Body of pancreas (tissue), 4 donors: Measurements from ENCODE around the gene BAHCC1.

Experiments used
- CTCF ChIP-seq, 7 experiments: fragments of 450-650 bp in 4 of 7; fragments of 200-600 bp in 3 of 7; sonication (generic) in 3 of 7; IDR thresholded peaks; one replicate each; pipeline ENCODE4 v1.5.1; 2016 to 2019; ENCODE audit warnings: antibody characterized with exemption in 7 of 7
- POLR2A ChIP-seq, 3 donors: fragments of 450-650 bp; IDR thresholded peaks; one replicate each; pipeline ENCODE4 v1.6.1; 2016; ENCODE audit warnings: antibody characterized with exemption in 3 of 3, mild to moderate bottlenecking in 2 of 3

- no peak for TF ChIP-seq CTCF (IDR thresholded peaks at IDR 0.05)
- no peak for TF ChIP-seq POLR2A (IDR thresholded peaks at IDR 0.05)
Observed at GRCh38 chr17:81463506-81463905, 68.2 kb downstream of the BAHCC1 start.
